ENCODE measurements around the gene VPS13D.

The VPS13D gene

GRCh38 chr1:12229835-12230548 lies at the start of gene VPS13D:
VPS13D (plus strand) TSS chr1:12230030; CDS start chr1:12234267, 4,237 bp downstream.
- DNase-seq: peak; percentile 88

- no peak for DNase-seq
These were observed 49.5 kb upstream of the VPS13D start for GRCh38 chr1:12180315-12180714.

- no peak for DNase-seq
These were observed 48.9 kb upstream of the VPS13D start for GRCh38 chr1:12180903-12181302.

- DNase-seq: no peak
These were observed 48.3 kb upstream of the VPS13D start for GRCh38 chr1:12181568-12181967.

GRCh38 chr1:12182410-12182984 lies 47.3 kb upstream of the VPS13D start:
- DNase-seq: no peak

GRCh38 chr1:12183095-12183794 lies 46.6 kb upstream of the VPS13D start:
- no peak for DNase-seq

- DNase-seq: no peak
These were observed 45.7 kb upstream of the VPS13D start for GRCh38 chr1:12184008-12184681.

GRCh38 chr1:12185036-12185917 lies 44.6 kb upstream of the VPS13D start:
- DNase-seq: no peak

- no peak for DNase-seq
These were observed 43.7 kb upstream of the VPS13D start for GRCh38 chr1:12185918-12186678.

- no peak for DNase-seq
These were observed 43.2 kb upstream of the VPS13D start for GRCh38 chr1:12186679-12186985.

GRCh38 chr1:12188115-12188514 lies 41.7 kb upstream of the VPS13D start:
- DNase-seq: no peak

- DNase-seq: no peak
These were observed 41.0 kb upstream of the VPS13D start for GRCh38 chr1:12188657-12189327.

GRCh38 chr1:12189328-12189682 lies 40.5 kb upstream of the VPS13D start:
- DNase-seq: no peak

- no peak for DNase-seq
These were observed 38.4 kb upstream of the VPS13D start for GRCh38 chr1:12191242-12192032.

- DNase-seq: no peak
These were observed 35.1 kb upstream of the VPS13D start for GRCh38 chr1:12194666-12195216.

GRCh38 chr1:12195416-12195815 lies 34.4 kb upstream of the VPS13D start:
- no peak for DNase-seq

- DNase-seq: no peak
These were observed 33.0 kb upstream of the VPS13D start for GRCh38 chr1:12196641-12197482.

GRCh38 chr1:12197483-12197880 lies 32.3 kb upstream of the VPS13D start:
- no peak for DNase-seq

- DNase-seq: no peak
These were observed 29.6 kb upstream of the VPS13D start for GRCh38 chr1:12200208-12200607.

All from activated CD8-positive, alpha-beta memory T cell treated with anti-CD3 and anti-CD28 coated beads, Interleukin-2, amount 50 U/mL, for 4 hours (primary cell).